Tibial artery (tissue), 4 donors: ENCODE data around the gene CPSF7.

Experiments used
- DNase-seq, 2 donors: peaks; one replicate each; pipeline ENCODE4 v3.0.0-alpha.2; 2019
- H3K27ac ChIP-seq, 2 donors: fragments of 200-600 bp; sonication (generic) in 1 of 2; 1 replicate in 1 of 2; 2 replicates in 1 of 2; pipeline ENCODE4 v1.5.1; 2018 to 2019; ENCODE audit warnings: mild to moderate bottlenecking in 1 of 2
- H3K27me3 ChIP-seq, 2 donors: fragments of 200-600 bp; sonication (generic) in 1 of 2; one replicate each; pipeline versions ENCODE4 v1.5.1 to v1.6.0; 2016 to 2019
- H3K36me3 ChIP-seq, 3 donors: fragments of 200-600 bp; sonication (generic) in 2 of 3; one replicate each; pipeline ENCODE4 v1.5.1; 2016 to 2019; ENCODE audit warnings: mild to moderate bottlenecking in 2 of 3
- H3K4me1 ChIP-seq, 4 donors: fragments of 200-600 bp; sonication (generic) in 2 of 4; 1 replicate in 3 of 4; 2 replicates in 1 of 4; pipeline ENCODE4 v1.5.1; 2016 to 2019
- H3K4me3 ChIP-seq, 2 donors: fragments of 200-600 bp; sonication (generic) in 1 of 2; 1 replicate in 1 of 2; 2 replicates in 1 of 2; pipeline ENCODE4 v1.5.1; 2018 to 2019; ENCODE audit warnings: mild to moderate bottlenecking in 2 of 2
- H3K9me3 ChIP-seq, 3 donors: fragments of 200-600 bp; sonication (generic) in 1 of 3; one replicate each; pipeline ENCODE4 v1.5.1; 2016 to 2019
- CTCF ChIP-seq, 2 experiments: fragments of 200-600 bp in 1 of 2; fragments of 450-650 bp in 1 of 2; IDR thresholded peaks; one replicate each; pipeline ENCODE4 v1.5.1; 2017 to 2019; ENCODE audit warnings: antibody characterized with exemption in 2 of 2, mild to moderate bottlenecking in 1 of 2, moderate library complexity in 1 of 2
- intact Hi-C: fragments of 100-400 bp; cut with DNase I; formaldehyde crosslinking; loops from one replicate; pipeline ENCODE4 v1.15.0; 2023; ENCODE audit warnings: low total_unique reads

CPSF7 gene

GRCh38 chr11:61406991-61407728, 22.6 kb downstream of the CPSF7 start:
- intact Hi-C loops = no loop called here
- Histone ChIP-seq H3K36me3 (peaks cover 94 to 100% (median 95%) of the 10 kb centered on the region in 3 donors), H3K27ac (no peak overlapping the region), H3K4me3 (no peak overlapping the region), H3K27me3 (no peaks in the 10 kb centered on the region), H3K4me1 (no peaks in the 10 kb centered on the region), H3K9me3 (no peaks in the 10 kb centered on the region)
- TF ChIP-seq CTCF (IDR thresholded peaks at IDR 0.05) = no peak
- DNase-seq = no peak

- Histone ChIP-seq H3K27me3 (no peaks in the 10 kb centered on the region), H3K9me3 (no peaks in the 10 kb centered on the region), H3K4me1 (no peaks in the 10 kb centered on the region), H3K27ac (no peak overlapping the region), H3K36me3 (peaks cover 83 to 95% (median 84%) of the 10 kb centered on the region in 3 donors), H3K4me3 (no peak overlapping the region)
- intact Hi-C loops = no loop called here
- no peak for TF ChIP-seq CTCF (IDR thresholded peaks at IDR 0.05)
- no peak for DNase-seq
Measured at GRCh38 chr11:61406067-61406466, 23.7 kb downstream of the CPSF7 start.

GRCh38 chr11:61404641-61405040, 25.1 kb downstream of the CPSF7 start:
- peaks cover 69 to 85% (median 70%) of the 10 kb centered on the region in 3 donors for H3K36me3 ChIP-seq
- H3K4me3 ChIP-seq = no peak overlapping the region
- H3K27ac ChIP-seq = no peak overlapping the region
- intact Hi-C loops = no loop called here
- H3K9me3 ChIP-seq = no peaks in the 10 kb centered on the region
- H3K4me1 ChIP-seq = no peaks in the 10 kb centered on the region
- DNase-seq = no peak
- H3K27me3 ChIP-seq = no peaks in the 10 kb centered on the region
- no peak for TF ChIP-seq CTCF (IDR thresholded peaks at IDR 0.05)

GRCh38 chr11:61404103-61404502, 25.7 kb downstream of the CPSF7 start:
- no peak overlapping the region for H3K27ac ChIP-seq
- H3K27me3 ChIP-seq = no peaks in the 10 kb centered on the region
- intact Hi-C loops = no loop called here
- H3K9me3 ChIP-seq = no peaks in the 10 kb centered on the region
- no peaks in the 10 kb centered on the region for H3K4me1 ChIP-seq
- DNase-seq = no peak
- no peak overlapping the region for H3K4me3 ChIP-seq
- TF ChIP-seq CTCF (IDR thresholded peaks at IDR 0.05) = no peak
- H3K36me3 ChIP-seq = peaks cover 65 to 81% (median 65%) of the 10 kb centered on the region in 3 donors

GRCh38 chr11:61403658-61404057, 26.1 kb downstream of the CPSF7 start:
- H3K4me3 ChIP-seq = no peak overlapping the region
- H3K27ac ChIP-seq = no peak overlapping the region
- DNase-seq = no peak
- no peaks in the 10 kb centered on the region for H3K9me3 ChIP-seq
- intact Hi-C loops = no loop called here
- no peak for TF ChIP-seq CTCF (IDR thresholded peaks at IDR 0.05)
- H3K4me1 ChIP-seq = no peaks in the 10 kb centered on the region
- no peaks in the 10 kb centered on the region for H3K27me3 ChIP-seq
- H3K36me3 ChIP-seq = peaks cover 64 to 81% (median 65%) of the 10 kb centered on the region in 3 donors
